Right atrium auricular region (tissue), 2 donors: ENCODE data around the gene SSTR1. TPM values are rescaled to one million over a fixed set of nuclear protein-coding genes. Genes with fewer than 3 reads are reported as not detected.

ENCODE experiments used
- DNase-seq: peaks from one replicate; pipeline ENCODE4 v3.0.0-alpha.2; 2019; ENCODE audit warnings: low spot score
- H3K27ac ChIP-seq, 2 donors: fragments of 200-600 bp; sonication (generic); 1 replicate in 1 of 2; 2 replicates in 1 of 2; pipeline ENCODE4 v1.5.1; 2016 to 2019
- H3K27me3 ChIP-seq, 2 donors: fragments of 200-600 bp; sonication (generic); one replicate each; pipeline versions ENCODE4 v1.5.1 to v1.6.0; 2017 to 2019
- H3K36me3 ChIP-seq: fragments of 200-600 bp; sonication (generic); one replicate; pipeline ENCODE4 v1.5.1; 2016
- H3K4me1 ChIP-seq, 2 donors: fragments of 200-600 bp; sonication (generic); one replicate each; pipeline versions ENCODE4 v1.5.1 to v1.6.0; 2017 to 2019
- H3K4me3 ChIP-seq, 2 donors: fragments of 200-600 bp; sonication (generic); 1 replicate in 1 of 2; 2 replicates in 1 of 2; pipeline ENCODE4 v1.5.1; 2017 to 2019; ENCODE audit warnings: mild to moderate bottlenecking in 1 of 2, moderate library complexity in 1 of 2
- H3K9me3 ChIP-seq, 2 donors: fragments of 200-600 bp; sonication (generic); one replicate each; pipeline ENCODE4 v1.5.1; 2019
- CTCF ChIP-seq, 2 donors: fragments of 200-600 bp; sonication (generic); IDR thresholded peaks; one replicate each; pipeline ENCODE4 v1.5.1; 2019; ENCODE audit warnings: antibody characterized with exemption in 2 of 2
- total RNA-seq, 2 donors: library from RNA; depleted of rRNA; stranded (reverse); fragments of >200 nt; gene quantifications; one replicate each; pipeline ENCODE4 v1.1.0, GENCODE V29; 2016

SSTR1 gene
- 1 to 10 TPM in 1 of 2 donors, under 1 TPM in 1; 0.41 to 1.8 TPM for total RNA-seq

- no peak for DNase-seq
- Histone ChIP-seq H3K36me3 (no peaks in the 10 kb centered on the region), H3K27me3 (no peaks in the 10 kb centered on the region), H3K9me3 (peaks cover 0 to 10% of the 10 kb centered on the region in 2 donors), H3K27ac (no peak within 1 kb of the TSS), H3K4me3 (peak within 1 kb of the TSS; percentile 30 to 45), H3K4me1 (peaks cover 0 to 20% of the 10 kb centered on the region in 2 donors)
- no peak for TF ChIP-seq CTCF (IDR thresholded peaks at IDR 0.05)
Observed at GRCh38 chr14:38207736-38208617, at the start of gene SSTR1. SSTR1 (plus strand) TSS chr14:38207904; CDS start chr14:38209390, 1,486 bp downstream.

GRCh38 chr14:38158468-38158867 is 49.2 kb upstream of the SSTR1 start:
- no peaks in the 10 kb centered on the region for H3K4me1 ChIP-seq
- no peak overlapping the region for H3K27ac ChIP-seq
- no peaks in the 10 kb centered on the region for H3K9me3 ChIP-seq
- DNase-seq: no peak
- TF ChIP-seq CTCF (IDR thresholded peaks at IDR 0.05): no peak
- no peaks in the 10 kb centered on the region for H3K36me3 ChIP-seq
- H3K27me3 ChIP-seq: no peaks in the 10 kb centered on the region
- H3K4me3 ChIP-seq: no peak overlapping the region

GRCh38 chr14:38168416-38168815 is 39.3 kb upstream of the SSTR1 start:
- Histone ChIP-seq H3K27me3 (no peaks in the 10 kb centered on the region), H3K9me3 (no peaks in the 10 kb centered on the region), H3K27ac (no peak overlapping the region), H3K36me3 (no peaks in the 10 kb centered on the region), H3K4me3 (no peak overlapping the region), H3K4me1 (no peaks in the 10 kb centered on the region)
- no peak for DNase-seq
- no peak for TF ChIP-seq CTCF (IDR thresholded peaks at IDR 0.05)

- no peak for DNase-seq
- no peak for TF ChIP-seq CTCF (IDR thresholded peaks at IDR 0.05)
- Histone ChIP-seq H3K9me3 (no peaks in the 10 kb centered on the region), H3K27me3 (no peaks in the 10 kb centered on the region), H3K27ac (no peak overlapping the region), H3K4me3 (no peak overlapping the region), H3K4me1 (no peaks in the 10 kb centered on the region), H3K36me3 (no peaks in the 10 kb centered on the region)
Observed at GRCh38 chr14:38171197-38171596, 36.5 kb upstream of the SSTR1 start.

GRCh38 chr14:38174711-38175110 is 33.0 kb upstream of the SSTR1 start:
- H3K27ac ChIP-seq: no peak overlapping the region
- no peak overlapping the region for H3K4me3 ChIP-seq
- H3K9me3 ChIP-seq: no peaks in the 10 kb centered on the region
- DNase-seq: no peak
- H3K27me3 ChIP-seq: no peaks in the 10 kb centered on the region
- no peaks in the 10 kb centered on the region for H3K36me3 ChIP-seq
- no peak for TF ChIP-seq CTCF (IDR thresholded peaks at IDR 0.05)
- H3K4me1 ChIP-seq: no peaks in the 10 kb centered on the region
